Activated T-cell treated with anti-CD3 and anti-CD28 coated beads for 4 hours (primary cell): ENCODE results near the gene LTBP1.
"Not testable (repeated sequence)": the region's sequence is repeated elsewhere in the genome, so short reads cannot be mapped to it uniquely, and the experiment has no call there.

Source experiments
- DNase-seq: peaks from one replicate; pipeline ENCODE4 v3.0.0-alpha.2; 2020

Gene LTBP1

DNA sequence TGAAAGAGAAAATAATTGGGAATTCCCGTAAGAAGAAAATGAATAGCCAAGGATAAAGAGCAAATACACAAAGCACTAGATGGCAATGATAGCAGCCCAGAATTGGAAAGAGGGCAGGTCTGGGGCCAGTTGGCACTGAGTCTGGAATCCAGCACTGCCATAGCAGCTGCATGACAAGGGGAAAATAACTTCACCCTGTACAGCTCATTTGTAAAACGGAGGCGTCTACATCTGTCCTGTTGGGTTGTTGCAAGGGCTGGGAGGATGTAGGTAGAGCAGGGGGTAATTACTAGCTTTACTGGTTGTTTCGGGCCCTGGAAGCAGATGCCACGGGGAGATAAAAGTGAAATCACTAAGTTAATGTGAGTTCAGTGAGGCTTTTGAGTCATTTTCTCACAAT, 419.7 kb downstream of the LTBP1 start:
- no peak for DNase-seq

DNA sequence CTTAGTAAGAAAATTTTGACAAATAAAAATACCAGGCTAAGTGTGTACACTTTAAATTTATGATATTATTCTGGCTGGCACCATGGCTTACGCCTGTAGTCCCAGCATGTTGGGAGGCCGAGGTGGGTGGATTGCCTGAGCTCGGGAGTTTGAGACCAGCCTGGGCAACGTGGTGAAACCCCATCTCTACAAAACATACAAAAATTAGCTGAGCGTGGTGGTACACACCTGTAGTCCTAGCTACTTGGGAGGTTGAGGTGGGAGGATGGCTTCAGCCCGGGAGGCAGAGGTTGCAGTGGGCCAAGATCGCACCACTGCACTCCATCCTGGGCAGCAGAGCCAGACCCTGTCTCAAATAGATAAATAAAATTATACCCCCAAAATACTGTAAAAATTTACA, 421.8 kb downstream of the LTBP1 start:
- not testable (repeated sequence) for DNase-seq

GRCh38 chr2:33369191-33369590, 422.4 kb downstream of the LTBP1 start:
- no peak for DNase-seq

DNA sequence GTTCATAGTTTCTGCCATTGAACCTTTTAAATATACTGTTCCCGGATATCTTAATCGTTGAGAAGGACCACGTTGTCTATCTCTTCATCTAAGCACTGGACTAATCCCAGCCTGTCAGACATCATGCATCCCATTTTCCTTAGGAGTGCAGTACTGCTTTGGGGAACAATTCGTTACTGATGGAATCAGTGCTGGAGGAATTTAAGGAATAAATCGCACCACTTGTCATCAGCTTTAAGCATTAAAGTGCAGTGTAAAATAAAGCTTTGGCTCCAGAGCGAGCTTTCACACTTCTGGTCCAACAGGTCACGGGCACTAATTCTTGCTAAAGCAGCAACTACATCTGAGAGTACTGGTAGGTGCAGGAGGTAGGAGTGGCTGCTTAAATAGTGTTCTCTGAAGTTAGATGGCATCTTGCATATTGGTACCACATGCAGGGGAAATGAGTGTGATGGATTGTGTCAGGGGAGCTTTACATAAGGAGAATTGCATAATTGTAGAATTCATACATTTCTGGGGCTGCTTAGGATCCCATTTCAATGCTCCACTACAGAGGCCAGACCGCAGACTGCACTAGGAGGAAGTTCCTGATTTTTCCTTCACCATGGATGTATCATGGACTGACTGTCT, 424.0 kb downstream of the LTBP1 start:
- DNase-seq = no peak

GRCh38 chr2:33371304-33372090, 424.7 kb downstream of the LTBP1 start:
- no peak for DNase-seq

DNA sequence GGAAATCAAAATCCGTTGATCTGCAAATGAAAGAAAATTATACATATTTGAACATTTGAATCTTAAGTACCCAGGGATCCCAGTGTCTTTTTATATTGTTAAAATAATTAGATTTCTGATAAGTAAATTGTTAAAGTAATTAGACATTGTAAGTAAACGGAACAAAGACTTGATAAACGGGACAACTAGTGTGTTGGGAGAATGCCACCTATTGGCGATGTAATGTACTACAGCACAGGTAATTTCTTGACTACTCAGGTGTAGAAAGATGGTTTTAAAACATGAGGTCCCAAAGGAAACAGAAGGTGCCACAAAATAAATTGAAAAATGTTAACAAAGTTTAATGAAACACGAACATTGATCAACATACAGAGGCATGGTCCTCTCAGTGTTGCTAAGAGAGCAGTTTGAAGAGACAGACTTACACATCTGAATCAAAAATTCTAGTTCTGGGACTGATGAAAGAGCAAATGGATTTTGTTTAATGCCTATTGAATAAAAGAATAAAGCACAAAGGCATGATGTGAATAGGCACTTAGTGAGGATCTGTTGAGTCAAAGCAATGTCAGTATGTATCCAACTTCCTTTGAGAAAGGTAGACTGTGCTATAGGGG, 426.3 kb downstream of the LTBP1 start:
- DNase-seq = peak; percentile 7

DNA sequence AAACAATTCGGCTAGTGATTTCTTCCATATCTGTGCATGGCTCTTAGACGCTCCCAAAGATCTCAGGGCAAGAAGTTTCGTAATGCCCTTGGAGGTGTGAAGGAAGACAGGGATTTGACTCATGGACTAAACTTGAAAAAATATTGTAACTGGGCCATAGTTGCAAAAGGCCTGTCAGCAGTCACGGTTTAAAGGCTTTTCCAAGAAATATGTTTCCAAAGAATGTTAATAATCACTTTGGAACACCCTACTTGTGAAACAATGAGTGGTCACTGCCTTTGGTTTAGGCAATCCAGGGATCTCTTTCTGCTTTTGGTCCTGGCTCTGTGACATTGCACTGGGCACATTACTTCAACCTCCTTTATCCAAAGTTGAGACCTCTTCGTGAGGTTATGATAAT, 427.2 kb downstream of the LTBP1 start:
- DNase-seq = no peak

GRCh38 chr2:33375054-33375453, 428.3 kb downstream of the LTBP1 start:
- no peak for DNase-seq

DNA sequence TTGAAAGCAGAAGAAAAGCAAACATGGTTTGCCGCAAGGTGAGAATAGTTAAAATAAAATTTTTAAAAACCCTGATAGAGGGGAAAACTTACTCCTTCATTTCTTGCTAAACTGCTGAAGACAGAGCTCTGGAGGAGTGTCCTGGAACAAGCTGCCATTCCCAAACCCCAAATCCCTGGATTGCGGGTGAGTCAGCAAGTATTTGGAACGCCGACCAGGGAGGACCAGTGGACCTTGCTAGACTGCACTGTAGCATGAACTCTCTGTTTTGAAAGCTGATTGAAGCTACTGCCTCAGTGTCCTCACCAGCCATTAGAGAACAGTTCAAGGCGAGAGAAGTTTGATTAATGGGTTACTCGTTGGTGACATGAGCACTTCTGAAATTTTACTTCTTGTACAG, 430.3 kb downstream of the LTBP1 start:
- DNase-seq = no peak

GRCh38 chr2:33378556-33379210, 431.9 kb downstream of the LTBP1 start:
- no peak for DNase-seq

- DNase-seq = no peak
These were observed 433.4 kb downstream of the LTBP1 start for GRCh38 chr2:33380001-33380609.

- DNase-seq = no peak
These were observed 434.0 kb downstream of the LTBP1 start for GRCh38 chr2:33380719-33381118.

DNA sequence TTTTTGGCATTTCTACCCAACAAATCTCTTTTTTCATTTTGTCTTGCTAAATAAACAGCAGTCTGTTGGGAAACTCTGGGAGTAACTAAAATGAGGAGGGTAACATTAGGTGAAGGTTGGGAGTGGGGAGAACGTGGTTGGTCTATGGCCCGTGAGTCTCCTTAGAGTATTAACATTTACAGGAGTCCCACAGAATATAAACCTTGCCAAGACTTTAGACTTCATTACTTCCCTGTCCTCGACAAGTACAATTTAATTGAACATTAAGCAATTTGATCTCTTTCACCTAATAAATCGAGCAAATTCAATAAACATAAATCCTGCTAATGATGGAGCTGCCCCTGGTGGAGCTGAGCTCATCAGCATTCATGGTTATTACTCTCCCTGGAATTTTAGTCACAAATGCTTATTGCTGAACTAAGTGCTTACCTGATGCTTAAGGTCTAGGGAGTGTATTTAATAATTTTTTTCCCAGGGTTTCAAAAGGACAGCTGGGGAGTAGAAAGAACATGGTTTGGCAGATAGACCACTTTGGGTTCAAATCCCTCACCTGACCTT, 434.6 kb downstream of the LTBP1 start:
- no peak for DNase-seq

GRCh38 chr2:33383855-33384598, 437.3 kb downstream of the LTBP1 start:
- no peak for DNase-seq

- DNase-seq = no peak
These were observed 437.8 kb downstream of the LTBP1 start for GRCh38 chr2:33384599-33384961.

DNA sequence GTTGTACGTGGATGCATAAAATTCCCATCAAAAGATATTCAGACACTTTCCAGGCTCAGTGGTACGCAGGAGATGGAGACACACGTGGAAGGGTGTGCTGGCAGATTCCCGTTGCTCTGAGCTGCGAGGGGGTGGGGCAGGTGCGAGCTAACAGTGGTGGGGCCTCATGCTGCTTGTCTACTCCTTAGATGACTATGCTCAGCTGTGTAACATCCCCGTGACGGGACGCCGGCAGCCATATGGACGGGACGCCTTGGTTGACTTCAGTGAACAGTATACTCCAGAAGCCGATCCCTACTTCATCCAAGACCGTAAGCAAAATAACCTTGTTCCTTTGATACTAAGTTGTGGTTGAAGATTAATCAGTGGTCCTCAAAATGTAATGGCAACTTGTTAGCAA, 442.2 kb downstream of the LTBP1 start:
- no peak for DNase-seq

- not testable (repeated sequence) for DNase-seq
These were observed 442.9 kb downstream of the LTBP1 start for GRCh38 chr2:33389695-33390094.

- DNase-seq = no peak
These were observed 444.9 kb downstream of the LTBP1 start for GRCh38 chr2:33391529-33392255.

- no peak for DNase-seq
These were observed 445.6 kb downstream of the LTBP1 start for GRCh38 chr2:33392366-33392765.

- DNase-seq = no peak
These were observed 448.3 kb downstream of the LTBP1 start for GRCh38 chr2:33395034-33395433.

GRCh38 chr2:33395655-33396249, 449.0 kb downstream of the LTBP1 start:
- DNase-seq = peak; percentile 17
